ENCODE measurements around the gene AAR2. TPM values are rescaled to one million over a fixed set of nuclear protein-coding genes. Genes with fewer than 3 reads are reported as not detected.

The AAR2 gene
- total and polyA plus RNA-seq, 8 donors = 23.1 to 40.0 (median 34.6) TPM

- Histone ChIP-seq H3K4me1 (no peaks in the 10 kb centered on the region), H3K9me3 (no peaks in the 10 kb centered on the region), H3K4me3 (no peak overlapping the region), H3K36me3 (peaks cover 0 to 36% of the 10 kb centered on the region in 2 donors), H3K27ac (no peak overlapping the region), H3K27me3 (no peaks in the 10 kb centered on the region)
- intact Hi-C loops (cut with DNase I) = loop anchor here in 1 of 2 donors (5.0 kb wide), 1 partner anchor 229 kb away; no protein-coding TSS in a partner anchor
- no peak for TF ChIP-seq CTCF (IDR thresholded peaks at IDR 0.05)
- ATAC-seq = no peak
- no peak for DNase-seq
Observed at GRCh38 chr20:36208257-36208656, 28.0 kb upstream of the AAR2 start.

GRCh38 chr20:36210436-36211021, 25.7 kb upstream of the AAR2 start:
- TF ChIP-seq CTCF (IDR thresholded peaks at IDR 0.05) = no peak
- no peak for ATAC-seq
- Histone ChIP-seq H3K4me3 (no peak overlapping the region), H3K4me1 (no peaks in the 10 kb centered on the region), H3K27ac (no peak overlapping the region), H3K36me3 (peaks cover 0 to 29% of the 10 kb centered on the region in 2 donors), H3K9me3 (no peaks in the 10 kb centered on the region), H3K27me3 (no peaks in the 10 kb centered on the region)
- intact Hi-C loops (cut with DNase I) = no loop called here
- peak in 1 of 4 donors; percentile 30 for DNase-seq

GRCh38 chr20:36213362-36213761, 22.9 kb upstream of the AAR2 start:
- Histone ChIP-seq H3K4me1 (no peaks in the 10 kb centered on the region), H3K27ac (no peak overlapping the region), H3K36me3 (peaks cover 0 to 18% of the 10 kb centered on the region in 2 donors), H3K27me3 (no peaks in the 10 kb centered on the region), H3K9me3 (no peaks in the 10 kb centered on the region), H3K4me3 (no peak overlapping the region)
- TF ChIP-seq CTCF (IDR thresholded peaks at IDR 0.05) = no peak
- DNase-seq = no peak
- intact Hi-C loops (cut with DNase I) = no loop called here
- no peak for ATAC-seq

- intact Hi-C loops (cut with DNase I) = no loop called here
- no peaks in the 10 kb centered on the region for H3K4me1 ChIP-seq
- ATAC-seq (peak; percentile 30), DNase-seq (no peak)
- no peak overlapping the region for H3K4me3 ChIP-seq
- H3K27ac ChIP-seq = no peak overlapping the region
- TF ChIP-seq CTCF (IDR thresholded peaks at IDR 0.05) = no peak
- H3K27me3 ChIP-seq = no peaks in the 10 kb centered on the region
- H3K36me3 ChIP-seq = peaks cover 0 to 23% of the 10 kb centered on the region in 2 donors
- H3K9me3 ChIP-seq = no peaks in the 10 kb centered on the region
Observed at GRCh38 chr20:36214684-36215256, 21.5 kb upstream of the AAR2 start.

- DNase-seq = no peak
- peaks cover 0 to 27% of the 10 kb centered on the region in 2 donors for H3K36me3 ChIP-seq
Observed at GRCh38 chr20:36215778-36216177, 20.5 kb upstream of the AAR2 start.

More at GRCh38 chr20:36215778-36216177, 20.5 kb upstream of the AAR2 start:
- H3K4me1 ChIP-seq = no peaks in the 10 kb centered on the region
- no peak for TF ChIP-seq CTCF (IDR thresholded peaks at IDR 0.05)
- intact Hi-C loops (cut with DNase I) = no loop called here
- H3K9me3 ChIP-seq = no peaks in the 10 kb centered on the region
- ATAC-seq = no peak
- H3K27me3 ChIP-seq = no peaks in the 10 kb centered on the region
- no peak overlapping the region for H3K27ac ChIP-seq
- no peak overlapping the region for H3K4me3 ChIP-seq
